Erythroblast (primary cell): ENCODE measurements around the gene ACBD3.

Experiments used
- GATA1 ChIP-seq: IDR thresholded peaks from 2 replicates; pipeline ENCODE4 v1.6.1; 2011; ENCODE audit warnings: low read depth, mild to moderate bottlenecking, control low read depth, low read length, moderate library complexity
- POLR2A ChIP-seq: IDR thresholded peaks from 2 replicates; pipeline ENCODE4 v1.6.1; 2011; ENCODE audit warnings: mild to moderate bottlenecking, low read length

DNA sequence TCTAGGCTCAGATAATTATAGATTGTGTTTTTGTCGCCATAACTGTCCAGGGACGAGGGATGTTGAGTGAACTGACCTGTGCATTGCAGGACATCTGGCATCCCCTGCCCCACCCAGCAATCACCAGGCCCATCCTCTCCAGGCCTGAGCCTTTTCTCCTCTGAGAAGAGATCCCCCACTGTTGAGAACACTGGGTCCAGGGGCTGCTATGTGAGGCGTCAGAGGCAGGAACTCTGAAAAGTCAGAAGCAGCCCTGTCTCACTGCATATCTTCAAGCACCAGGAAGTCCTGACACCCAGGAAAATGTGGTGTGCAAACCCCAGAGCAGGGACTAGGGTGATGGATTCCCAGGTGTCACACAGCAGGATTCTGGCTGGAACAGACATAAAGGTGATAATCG is 17.1 kb upstream of the ACBD3 start:
- TF ChIP-seq POLR2A = no peak
- no peak for TF ChIP-seq GATA1
